ENCODE measurements around the gene NBEA.
"Not testable (repeated sequence)": the region's sequence is repeated elsewhere in the genome, so short reads cannot be mapped to it uniquely, and the experiment has no call there.

The NBEA gene

DNA sequence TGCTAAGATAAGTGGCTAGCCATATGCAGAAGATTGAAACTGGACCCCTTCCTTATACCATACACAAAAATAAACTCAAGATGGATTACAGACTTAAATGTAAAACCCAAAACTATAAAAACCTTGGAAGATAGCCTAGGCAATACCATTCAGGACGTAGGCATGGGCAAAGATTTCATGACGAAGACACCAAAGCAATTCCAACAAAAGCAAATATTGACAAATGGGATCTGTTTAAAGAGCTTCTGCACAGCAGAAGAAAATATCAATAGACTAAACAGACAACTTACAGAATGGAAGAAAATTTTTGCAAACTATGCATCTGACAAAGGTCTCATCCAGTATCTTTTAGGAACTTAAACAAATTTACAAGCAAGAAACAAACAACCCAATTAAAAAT lies 466.2 kb downstream of the NBEA start:
- not testable (repeated sequence) for DNase-seq

DNA sequence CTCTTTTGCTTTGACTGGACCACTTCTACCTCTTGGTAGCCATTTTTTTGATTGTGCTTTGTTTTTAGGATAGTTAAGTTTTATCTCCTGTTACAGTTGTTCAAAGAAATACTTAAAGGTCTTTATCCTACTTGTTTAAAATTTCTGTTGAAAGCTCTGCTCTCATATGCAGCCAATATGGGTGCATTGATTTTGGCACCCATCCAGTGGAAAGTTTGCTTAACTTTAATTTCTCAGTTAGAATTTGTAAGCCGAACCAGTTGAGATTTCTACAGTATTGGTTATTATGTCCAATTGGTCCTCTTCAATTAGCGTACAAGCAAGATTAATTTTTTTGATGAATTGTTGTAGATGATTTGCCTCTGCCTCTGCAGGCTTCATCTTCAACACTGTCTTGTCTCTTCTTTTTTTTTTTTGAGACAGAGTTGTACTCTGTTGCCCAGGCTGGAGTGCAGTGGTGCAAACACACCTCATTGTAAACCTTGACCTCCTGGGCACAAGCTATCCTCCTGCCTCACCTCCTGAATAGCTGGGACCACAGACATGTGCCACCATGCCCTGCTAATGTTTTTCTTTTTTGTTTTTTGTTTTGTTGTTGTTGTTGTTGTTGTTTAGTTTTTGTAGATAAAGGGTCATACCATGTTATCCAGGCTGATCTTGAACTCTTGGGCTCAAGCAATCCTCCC lies 469.1 kb downstream of the NBEA start:
- no peak for DNase-seq

DNA sequence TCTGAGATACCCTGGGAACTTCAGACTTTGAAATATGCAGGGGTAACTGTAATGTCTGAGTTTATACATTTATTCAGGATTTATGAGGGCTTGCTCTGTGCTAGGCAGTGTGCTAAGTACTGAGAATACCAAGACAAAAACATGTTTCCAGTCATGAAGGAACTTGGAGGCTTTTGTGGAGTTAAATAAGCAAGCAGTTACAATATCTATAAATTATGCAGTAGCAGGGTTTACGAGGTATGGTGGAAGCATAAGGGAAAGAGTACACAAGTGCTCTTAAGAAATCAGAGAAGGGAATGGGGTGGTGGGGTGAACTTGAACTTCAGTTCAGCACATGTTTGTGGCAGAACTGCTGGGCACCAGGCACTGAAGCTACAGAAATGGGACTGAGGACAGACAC lies 506.4 kb downstream of the NBEA start:
- no peak for DNase-seq

DNA sequence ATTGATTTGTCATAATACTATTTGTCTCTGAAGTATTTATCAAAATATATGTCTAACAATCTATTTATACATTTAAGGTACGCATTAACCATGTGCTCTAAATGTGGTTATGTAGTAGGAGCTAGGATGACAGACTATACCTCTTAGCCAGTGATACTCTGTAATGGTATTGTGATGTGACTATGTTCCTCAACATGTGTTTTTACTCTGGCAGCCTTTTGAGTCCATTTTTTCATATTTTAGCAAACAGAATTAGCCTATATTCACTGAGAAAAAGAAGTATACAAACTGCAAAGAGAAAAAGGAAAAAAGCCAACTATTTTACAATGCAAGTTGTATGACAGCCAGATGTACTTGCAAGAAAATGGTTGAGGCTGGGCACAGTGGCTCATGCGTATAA lies 507.8 kb downstream of the NBEA start:
- DNase-seq: no peak

DNA sequence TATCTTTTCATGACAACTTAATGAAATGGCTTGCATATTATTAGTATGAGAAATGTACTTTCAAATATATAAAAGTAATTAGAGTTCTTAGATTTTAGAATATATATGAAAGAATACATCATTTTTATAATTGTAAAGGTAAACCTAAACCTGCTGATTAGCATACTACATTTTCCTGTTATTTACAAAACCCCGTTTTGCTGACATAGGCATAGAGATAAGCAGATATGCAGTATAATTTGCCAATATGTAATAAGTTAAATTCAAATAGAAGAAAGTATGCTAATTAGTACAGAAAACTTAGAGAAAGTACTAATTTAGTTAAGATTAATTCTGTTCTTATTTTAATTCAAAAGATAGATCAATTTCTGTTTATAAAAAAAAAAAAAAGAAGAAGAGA lies 513.0 kb downstream of the NBEA start:
- no peak for DNase-seq

DNA sequence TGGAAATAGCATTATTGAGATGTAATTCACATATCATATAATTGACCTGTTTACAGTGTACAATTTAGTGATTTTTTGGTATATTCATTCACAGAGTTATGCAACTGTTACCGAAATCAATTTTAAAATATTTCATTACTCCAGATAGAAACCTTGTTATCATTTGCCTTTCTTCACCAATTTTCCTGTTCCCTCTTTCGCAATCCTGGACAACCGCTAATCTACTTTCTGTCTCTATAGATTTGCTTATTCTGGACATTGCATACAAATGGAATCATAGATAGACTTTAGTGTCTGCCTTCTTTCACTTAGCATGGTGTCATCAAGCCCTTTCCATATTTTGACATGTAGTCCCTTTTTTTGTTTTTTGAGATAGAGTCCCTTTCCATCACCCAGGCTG lies 515.2 kb downstream of the NBEA start:
- DNase-seq: no peak

DNA sequence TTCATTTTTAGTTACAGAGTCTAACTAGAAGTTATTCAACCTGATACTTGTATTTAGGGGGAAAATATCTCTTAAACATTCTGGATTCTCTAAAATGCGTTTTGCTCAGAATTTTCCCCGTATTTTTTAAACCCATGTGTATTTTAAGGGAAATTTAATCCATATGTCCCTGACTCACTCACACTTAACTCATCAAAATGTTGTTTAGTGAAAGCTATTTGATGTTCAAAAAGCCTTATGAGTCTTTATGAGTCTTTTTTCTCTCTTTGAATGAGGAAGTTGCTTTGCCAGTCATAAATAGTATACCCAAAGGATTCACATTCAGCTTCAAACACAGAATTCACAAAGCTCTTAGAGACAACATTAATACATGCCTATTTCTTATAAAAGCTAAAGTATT lies 518.0 kb downstream of the NBEA start:
- DNase-seq: peak; percentile 3

DNA sequence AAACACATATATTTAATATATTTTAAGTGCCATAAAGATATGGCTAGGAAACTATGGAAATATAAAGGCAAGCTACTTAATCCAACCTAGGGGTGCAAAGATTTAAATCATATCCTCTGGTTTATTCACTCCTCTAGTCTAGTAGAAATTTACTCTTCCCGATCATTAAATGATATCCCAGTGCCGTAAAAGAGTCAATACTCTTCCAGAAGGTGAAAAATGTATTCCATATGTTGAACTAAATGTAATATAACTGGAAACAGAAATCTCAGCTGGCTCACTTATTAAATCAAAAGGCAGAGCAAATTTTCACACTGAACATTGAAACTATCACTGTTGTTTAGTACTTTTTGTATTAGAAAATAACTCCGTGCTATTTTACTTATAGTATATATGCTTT lies 523.3 kb downstream of the NBEA start:
- no peak for DNase-seq

DNA sequence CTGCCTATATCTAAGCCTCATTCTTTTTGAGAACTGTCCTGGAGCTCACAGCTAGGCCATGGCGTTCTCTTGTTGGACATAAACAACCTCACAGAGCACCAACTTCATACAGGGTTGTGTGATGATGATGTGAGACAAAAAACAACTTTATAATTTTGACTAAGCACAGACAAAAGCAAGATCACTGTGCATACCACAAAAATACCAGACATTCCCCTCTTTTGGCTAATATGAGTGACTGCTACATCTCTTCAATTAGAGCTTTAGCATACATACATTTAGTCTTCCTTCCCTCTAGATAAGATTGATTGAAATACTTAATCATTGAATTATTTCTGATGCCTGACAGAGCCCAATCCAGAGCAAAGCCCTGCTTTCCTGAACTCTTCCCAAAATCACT lies 526.1 kb downstream of the NBEA start:
- peak; percentile 76 for DNase-seq

DNA sequence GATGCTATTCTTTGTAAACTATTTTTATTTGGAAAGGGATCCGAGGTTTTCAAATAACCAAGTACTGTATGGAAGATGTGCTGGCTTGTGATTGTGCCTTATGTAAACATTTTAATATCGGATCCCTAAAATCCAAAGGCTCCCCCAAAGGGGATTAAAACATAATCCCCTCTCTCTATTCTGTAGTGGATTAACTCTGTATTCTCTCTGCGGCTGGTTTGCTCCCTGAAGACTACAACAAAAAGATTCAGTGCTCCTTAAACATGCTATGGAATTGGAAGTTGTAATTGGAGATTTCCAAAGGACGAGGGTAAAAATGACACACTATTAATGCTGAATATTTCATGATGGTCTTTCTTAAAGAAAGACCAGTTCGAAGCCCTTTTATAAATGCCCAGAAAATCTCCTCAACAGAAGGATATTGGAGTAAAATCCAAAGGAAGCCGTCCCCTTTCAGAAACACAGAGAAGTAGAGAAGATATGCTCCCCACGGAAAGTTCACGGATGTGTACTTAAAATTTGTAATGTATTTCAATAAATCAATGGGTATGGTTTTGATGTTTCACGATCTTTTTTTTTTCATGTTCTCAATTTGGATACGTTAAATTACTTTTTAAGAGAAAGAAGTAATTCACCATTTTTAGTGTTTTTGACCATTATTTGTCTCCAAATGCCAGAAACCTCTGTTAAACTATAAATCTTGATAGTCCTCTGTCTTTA lies 527.9 kb downstream of the NBEA start:
- peak; percentile 44 for DNase-seq

DNA sequence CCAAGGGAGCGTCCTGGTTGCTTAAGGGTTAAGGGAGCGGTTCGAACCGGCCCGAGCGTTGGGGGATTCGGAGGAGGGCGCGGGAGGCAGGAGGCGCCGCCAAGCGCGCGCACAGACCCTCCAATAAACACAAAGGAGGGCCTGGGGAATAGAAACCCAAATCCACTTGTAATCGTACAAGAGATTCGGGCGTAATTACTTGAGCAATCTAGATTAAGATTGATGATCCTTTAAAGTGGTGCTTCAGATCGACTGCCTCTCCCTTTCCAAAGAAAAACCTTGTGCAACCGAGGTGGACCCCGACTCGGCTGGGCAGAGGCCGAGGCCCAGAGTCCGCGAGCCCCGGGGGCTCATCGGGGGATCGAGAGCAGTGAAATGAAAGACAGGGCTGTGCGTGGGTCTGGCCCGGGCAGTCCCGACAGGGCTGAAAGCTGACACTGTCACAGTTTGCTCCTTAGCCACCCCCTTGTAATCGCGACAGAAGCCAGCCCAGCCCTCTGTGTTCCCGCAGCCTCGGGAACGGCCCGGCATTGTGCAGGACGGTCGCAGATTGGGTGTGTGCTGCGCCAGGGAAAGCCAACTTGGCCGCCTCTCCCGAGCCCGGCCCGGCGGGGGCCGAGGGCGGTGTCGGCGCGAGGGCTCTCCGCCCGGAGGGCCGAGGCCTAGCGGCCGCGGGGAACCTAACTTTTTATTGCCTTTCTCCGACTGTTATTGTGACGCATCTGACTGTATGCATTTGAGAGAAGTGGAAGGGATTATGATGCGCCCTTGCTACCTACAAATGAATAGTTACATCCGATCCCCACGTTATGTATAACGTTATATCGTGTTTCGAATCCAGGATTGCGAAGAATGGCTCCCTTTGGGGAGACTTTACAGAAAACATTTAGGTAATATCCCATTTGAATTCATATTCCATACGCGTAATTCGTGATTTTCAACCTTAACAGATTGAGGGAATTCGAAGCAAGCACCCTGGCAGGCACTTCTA lies 528.9 kb downstream of the NBEA start:
- peak; percentile 80 for DNase-seq

DNA sequence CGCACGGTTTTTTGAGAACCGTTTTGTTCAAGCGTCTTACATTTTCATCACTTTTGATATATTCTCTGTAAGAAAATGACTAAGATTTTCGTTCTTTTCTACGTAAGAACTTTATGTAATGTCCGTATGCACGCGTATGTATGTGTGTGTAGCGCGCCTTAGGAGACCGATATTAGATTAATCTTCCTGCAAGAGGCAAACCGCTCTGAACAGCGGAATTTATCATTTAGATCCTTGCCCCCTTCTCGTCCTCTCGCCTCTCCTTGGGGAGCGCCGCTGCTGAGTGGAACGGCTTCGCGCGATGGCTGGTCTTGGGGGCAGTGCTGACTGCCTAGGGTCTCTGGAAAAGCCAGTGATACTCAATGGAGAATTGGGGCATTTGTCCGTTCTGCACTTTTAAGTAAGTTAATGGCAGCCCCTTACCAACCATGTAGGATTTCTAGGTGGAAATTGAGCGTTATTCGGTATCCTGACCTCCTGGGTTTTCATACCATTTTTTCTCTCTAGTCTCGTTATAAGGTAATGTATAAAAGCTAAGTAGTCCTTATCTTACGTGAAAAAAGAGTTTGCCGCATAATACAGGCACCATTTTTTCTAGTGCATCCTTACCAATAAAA lies 529.7 kb downstream of the NBEA start:
- peak; percentile 73 for DNase-seq

DNA sequence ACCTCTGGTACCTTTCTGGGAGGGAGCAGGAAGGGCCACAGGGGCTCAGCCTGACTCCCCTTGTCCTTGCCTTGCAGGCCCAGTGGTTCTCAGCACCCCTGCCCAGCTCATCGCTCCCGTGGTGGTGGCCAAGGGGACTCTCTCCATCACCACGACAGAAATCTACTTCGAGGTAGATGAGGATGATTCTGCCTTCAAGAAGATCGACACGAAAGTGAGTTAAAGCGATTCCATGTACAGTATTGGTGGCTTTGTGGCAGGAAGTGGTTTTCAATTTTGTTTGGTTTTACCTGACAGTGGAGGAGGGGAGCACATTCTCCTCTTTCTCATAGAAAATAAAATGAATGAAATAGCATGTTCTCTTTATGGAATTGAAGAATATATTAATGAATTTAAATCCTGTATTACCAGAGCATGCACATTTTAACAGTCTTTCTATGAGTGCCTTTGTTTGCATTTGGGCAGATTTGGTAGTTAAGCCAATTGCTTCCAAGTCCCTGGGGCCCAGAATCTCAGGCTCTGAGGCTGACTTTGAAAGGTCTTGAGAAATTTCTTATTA lies 530.3 kb downstream of the NBEA start:
- DNase-seq: peak; percentile 61

DNA sequence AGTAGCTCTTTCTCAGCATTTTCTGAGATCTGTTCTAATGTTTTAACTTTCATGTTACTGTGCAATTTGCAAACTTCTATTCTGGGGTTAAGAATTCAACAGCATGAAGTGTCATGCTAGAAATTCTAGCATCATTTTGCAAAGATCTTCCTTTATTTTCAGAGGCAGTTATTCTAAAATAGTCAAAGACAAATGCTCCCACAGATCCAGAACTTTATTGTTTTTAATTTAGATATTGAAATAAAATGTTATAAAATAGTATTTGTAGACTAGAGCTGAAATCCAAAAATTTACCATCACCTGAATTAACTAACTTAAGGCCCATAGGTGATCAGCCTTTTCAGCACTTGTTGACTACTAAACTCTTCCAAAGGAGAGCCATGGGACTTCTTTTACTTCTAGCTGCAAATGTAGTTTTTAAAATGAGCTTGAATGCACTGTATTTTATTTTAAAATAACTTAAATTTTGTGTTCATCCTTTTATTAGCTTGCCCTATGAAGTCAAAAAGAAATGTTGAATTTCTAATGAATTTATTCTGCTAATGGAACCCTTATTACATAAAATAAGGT lies 531.2 kb downstream of the NBEA start:
- peak; percentile 21 for DNase-seq

DNA sequence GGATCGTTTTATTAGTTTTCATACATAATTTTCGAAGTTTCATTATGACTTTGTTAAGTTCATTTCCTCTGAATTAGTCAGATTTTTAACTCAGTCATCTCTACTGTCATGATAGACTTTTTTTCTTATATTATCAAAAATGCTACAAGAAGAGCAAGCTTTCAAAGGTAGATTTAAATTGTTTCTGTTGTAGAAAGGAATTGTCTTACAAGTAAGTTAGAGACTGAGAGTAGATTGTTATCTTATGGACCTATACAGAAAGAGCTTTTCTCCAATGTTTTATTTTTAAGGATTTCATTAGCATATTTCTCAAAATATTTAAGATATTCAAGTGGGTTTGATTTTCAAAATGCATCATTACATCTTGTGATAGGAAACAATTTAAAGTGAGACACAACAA lies 531.7 kb downstream of the NBEA start:
- DNase-seq: peak; percentile 11

DNA sequence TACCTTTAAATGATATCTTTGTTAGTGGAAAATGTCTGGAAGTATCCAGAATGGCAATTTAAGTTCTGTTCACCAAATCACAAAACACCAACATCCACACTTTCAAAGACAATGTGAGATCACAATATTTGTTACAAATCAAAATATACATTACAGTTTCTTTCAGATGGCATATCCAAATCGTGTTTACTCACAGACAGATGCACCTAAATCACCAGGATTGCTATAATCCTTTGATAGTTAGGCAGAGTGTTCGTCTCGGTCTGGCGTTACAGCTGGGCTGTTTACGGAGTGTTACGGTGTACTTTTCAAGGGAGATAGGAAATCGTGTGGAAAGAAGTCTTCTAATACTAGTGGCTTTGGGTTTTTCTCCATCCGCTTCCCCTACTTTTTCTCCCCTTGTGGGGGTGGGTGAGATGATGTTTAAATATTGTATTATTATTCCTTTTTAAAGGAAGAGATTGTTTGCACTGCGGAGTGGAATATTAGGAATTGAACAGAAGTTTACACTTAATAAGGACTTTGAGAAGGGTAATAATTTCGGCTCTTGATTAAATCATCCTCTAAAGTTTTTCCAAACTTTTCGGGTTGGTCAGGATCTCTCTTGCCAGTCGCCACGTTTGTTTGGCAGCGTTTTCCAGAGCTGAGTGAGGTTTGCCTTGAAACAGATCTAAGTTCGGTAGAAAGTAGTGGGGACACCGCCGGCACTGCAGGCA lies 532.6 kb downstream of the NBEA start:
- DNase-seq: peak; percentile 38

DNA sequence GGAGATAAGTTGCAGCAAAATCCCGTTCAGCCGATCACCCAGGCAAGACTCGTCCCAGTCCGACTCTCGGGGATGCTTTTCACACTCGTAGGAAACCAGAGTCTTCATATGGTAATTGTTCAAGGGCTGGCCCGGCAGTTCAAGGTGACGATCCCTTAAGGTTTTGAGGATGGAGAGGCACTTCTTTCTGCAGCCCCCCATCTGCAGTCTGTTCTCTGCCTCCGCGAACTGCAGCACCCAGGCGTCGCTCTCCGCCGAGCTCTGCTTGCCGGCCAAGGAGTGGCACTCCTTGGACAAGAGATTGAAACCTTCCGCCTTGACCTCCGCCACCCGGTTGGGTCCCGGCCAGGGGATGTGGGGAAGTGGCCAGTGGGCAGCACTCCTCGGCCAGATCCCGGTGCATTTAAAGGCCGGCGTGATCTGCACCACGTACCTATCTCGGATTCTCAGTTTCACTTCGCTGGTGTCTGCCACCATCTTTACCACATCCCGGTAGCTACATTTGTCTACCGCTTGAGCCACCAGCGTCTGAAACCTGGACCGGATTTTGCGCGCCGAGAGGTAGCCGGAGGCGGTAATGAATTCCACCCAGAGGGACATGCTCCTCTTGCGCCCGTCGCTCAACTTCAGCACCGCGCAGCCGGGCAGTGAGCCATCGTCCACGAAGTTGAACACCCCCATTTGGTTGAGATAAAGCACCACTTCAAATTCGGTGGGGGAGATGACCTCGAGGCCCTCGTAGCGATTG lies 533.3 kb downstream of the NBEA start:
- DNase-seq: peak; percentile 78

DNA sequence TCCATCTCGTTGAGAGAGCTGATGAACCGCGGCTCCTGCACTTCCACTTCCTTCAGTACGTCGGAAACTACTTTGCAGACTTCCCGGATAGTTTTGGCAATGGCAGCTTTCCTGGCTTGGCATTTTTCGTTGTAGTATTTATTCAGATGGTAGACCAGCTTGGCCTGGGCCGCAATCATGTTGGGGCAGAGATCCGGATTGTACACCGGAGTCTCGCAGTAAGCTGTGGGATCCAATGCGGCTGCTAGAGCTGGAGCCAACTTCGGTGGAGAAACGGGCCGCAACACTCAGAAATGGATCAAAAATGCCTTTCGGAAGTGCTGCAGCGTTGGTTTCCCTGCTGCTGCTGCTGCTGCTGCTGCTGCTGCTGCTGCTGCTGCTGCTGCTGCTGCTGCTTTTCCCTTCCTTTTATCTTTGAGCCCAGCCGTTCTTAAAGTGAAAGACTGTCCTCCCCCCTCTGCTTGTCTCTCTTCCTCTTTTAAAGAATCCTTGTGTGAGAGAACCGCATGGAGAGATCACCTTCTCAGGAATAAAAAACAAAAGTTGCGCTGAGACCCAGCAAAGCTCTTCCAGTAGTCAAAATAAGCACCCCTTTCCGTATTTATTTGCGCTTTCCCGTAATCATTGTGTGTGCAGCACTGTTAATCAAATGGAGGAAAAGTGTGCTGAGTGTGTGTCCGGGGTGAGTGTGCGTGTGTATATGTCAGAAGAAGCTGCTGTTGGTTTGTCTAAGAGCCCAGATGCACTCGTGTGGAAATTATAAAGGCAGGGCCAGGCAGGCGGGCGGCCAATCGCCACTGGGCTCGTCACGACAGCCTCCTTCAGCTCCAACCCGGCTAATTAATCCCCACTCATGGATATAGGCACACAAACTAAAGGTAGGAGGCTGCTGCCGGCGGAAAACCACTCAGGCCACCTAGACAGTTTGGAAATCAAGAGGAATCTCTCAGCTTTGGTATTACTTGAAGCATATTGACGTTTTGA lies 534.2 kb downstream of the NBEA start, which contains the start of gene MAB21L1:
Gene MAB21L1, minus strand, starts transcription at position 730 of the 984 bp plus-strand sequence. Its CDS starts 551 bp downstream, at position 179.
- DNase-seq: peak; percentile 95

DNA sequence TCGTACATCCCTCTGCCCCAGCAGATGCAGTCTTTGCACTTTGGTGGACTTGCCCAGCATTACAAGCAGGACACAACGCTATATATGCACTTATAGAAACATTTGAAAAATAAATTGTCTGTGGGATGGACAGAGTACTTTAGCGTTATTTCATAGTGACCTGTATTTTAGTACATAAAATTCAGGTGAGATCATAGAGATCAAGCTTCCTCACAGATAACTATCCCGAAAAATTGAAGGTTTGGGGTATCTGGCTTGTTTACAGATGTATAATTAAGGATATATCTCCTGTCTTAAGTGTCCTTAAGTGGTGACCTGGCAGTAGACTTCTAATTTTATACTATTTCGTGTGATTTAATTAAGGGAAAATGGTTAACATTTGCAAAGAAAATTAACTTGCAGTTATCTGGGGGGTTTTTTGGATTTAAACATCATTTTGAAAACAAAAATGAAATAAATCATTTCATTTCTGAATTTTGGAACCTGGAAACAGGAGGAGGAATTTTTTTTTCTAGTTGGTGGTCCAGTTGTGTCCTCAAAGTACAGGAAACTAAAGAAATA lies 535.4 kb downstream of the NBEA start:
- peak; percentile 37 for DNase-seq
